Body of pancreas (tissue), 4 donors: Measurements from ENCODE around the gene COIL.

Source experiments
- CTCF ChIP-seq, 7 experiments: fragments of 450-650 bp in 4 of 7; fragments of 200-600 bp in 3 of 7; sonication (generic) in 3 of 7; IDR thresholded peaks; one replicate each; pipeline ENCODE4 v1.5.1; 2016 to 2019; ENCODE audit warnings: antibody characterized with exemption in 7 of 7
- POLR2A ChIP-seq, 3 donors: fragments of 450-650 bp; IDR thresholded peaks; one replicate each; pipeline ENCODE4 v1.6.1; 2016; ENCODE audit warnings: antibody characterized with exemption in 3 of 3, mild to moderate bottlenecking in 2 of 3

- TF ChIP-seq CTCF (IDR thresholded peaks at IDR 0.05) (no peak), POLR2A (IDR thresholded peaks at IDR 0.05) (no peak)
Observed at GRCh38 chr17:56926704-56927103, 34.1 kb downstream of the COIL start.
